Hepatocyte (in vitro differentiated cells): Measurements from ENCODE around the gene BAHCC1. TPM values are rescaled to one million over a fixed set of nuclear protein-coding genes. Genes with fewer than 3 reads are reported as not detected.

Experiments
- DNase-seq: peaks from one replicate; pipeline ENCODE4 v3.0.0-alpha.2; 2016; ENCODE audit warnings: low spot score
- H2AFZ ChIP-seq: fragments of 200-600 bp; sonication (generic); 2 replicates; pipeline ENCODE4 v1.6.0; 2016; ENCODE audit warnings: antibody characterized with exemption, mild to moderate bottlenecking
- H3K27ac ChIP-seq: fragments of 200-600 bp; sonication (generic); 2 replicates; pipeline ENCODE4 v1.5.1; 2016; ENCODE audit warnings: mild to moderate bottlenecking
- H3K27me3 ChIP-seq: fragments of 200-600 bp; sonication (generic); 2 replicates; pipeline ENCODE4 v1.6.1; 2016
- H3K36me3 ChIP-seq: fragments of 200-600 bp; sonication (generic); replicated peaks from 2 replicates; pipeline ENCODE4 v1.5.1; 2016; ENCODE audit warnings: low read depth; ENCODE audit not compliant: insufficient read depth
- H3K4me1 ChIP-seq: fragments of 200-600 bp; sonication (generic); 2 replicates; pipeline ENCODE4 v1.5.1; 2016; ENCODE audit warnings: mild to moderate bottlenecking, moderate library complexity; ENCODE audit not compliant: insufficient read depth
- H3K4me2 ChIP-seq: fragments of 200-600 bp; sonication (generic); 2 replicates; pipeline ENCODE4 v1.6.0; 2016
- H3K4me3 ChIP-seq: fragments of 200-600 bp; sonication (generic); 2 replicates; pipeline ENCODE4 v1.5.1; 2016; ENCODE audit warnings: mild to moderate bottlenecking
- H3K79me2 ChIP-seq: fragments of 200-600 bp; sonication (generic); 2 replicates; pipeline ENCODE4 v1.6.0; 2017; ENCODE audit warnings: mild to moderate bottlenecking
- H3K9me2 ChIP-seq: fragments of 200-600 bp; sonication (generic); replicated peaks from 2 replicates; pipeline ENCODE4 v1.6.0; 2017; ENCODE audit warnings: mild to moderate bottlenecking; ENCODE audit not compliant: insufficient read depth
- H3K9me3 ChIP-seq: fragments of 200-600 bp; sonication (generic); 2 replicates; pipeline ENCODE4 v1.5.1; 2016; ENCODE audit warnings: low read depth, mild to moderate bottlenecking
- H4K20me1 ChIP-seq: fragments of 200-600 bp; sonication (generic); 2 replicates; pipeline ENCODE4 v1.6.0; 2016; ENCODE audit warnings: mild to moderate bottlenecking; ENCODE audit not compliant: insufficient read depth, poor library complexity, severe bottlenecking
- EZH2 ChIP-seq: fragments of 200-600 bp; sonication (generic); IDR thresholded peaks from 2 replicates; pipeline ENCODE4 v1.6.1; 2016; ENCODE audit warnings: antibody characterized with exemption, mild to moderate bottlenecking, borderline replicate concordance
- EZH2phosphoT487 ChIP-seq: fragments of 200-600 bp; sonication (generic); IDR thresholded peaks from one replicate; pipeline ENCODE4 v1.6.1; 2018; ENCODE audit warnings: antibody characterized with exemption, mild to moderate bottlenecking, low read depth, moderate library complexity; ENCODE audit not compliant: unreplicated experiment, severe bottlenecking
- WGBS: methylation state at CpG from one replicate; pipeline ENCODE4 v1.1.6; 2016; ENCODE audit warnings: low lambda C conversion rate; ENCODE audit errors: missing lambda C conversion rate; 5-methylcytosine and 5-hydroxymethylcytosine counted together
- polyA plus RNA-seq: library from polyadenylated mRNA; unstranded; fragments of >200 nt; fragmentation: Nextera tagmentation; extraction: Ambion mirVana; gene quantifications from 2 replicates; pipeline ENCODE4 v1.2.1, GENCODE V29; 2016
- total RNA-seq: library from RNA; depleted of rRNA; stranded (reverse); fragments of >200 nt; gene quantifications from 2 replicates; pipeline ENCODE4 v1.2.3, GENCODE V29; 2014
- TF ChIP-seq, protein P1 (sequence below): fragments of 200-600 bp; sonication (generic); IDR thresholded peaks from 2 replicates; pipeline ENCODE4 v1.5.1; 2016; ENCODE audit warnings: antibody characterized with exemption, mild to moderate bottlenecking; ENCODE audit not compliant: poor library complexity

The BAHCC1 gene
- total and polyA plus RNA-seq, 2 experiments from 2014 or later = 6.4 to 6.6 TPM

DNA sequence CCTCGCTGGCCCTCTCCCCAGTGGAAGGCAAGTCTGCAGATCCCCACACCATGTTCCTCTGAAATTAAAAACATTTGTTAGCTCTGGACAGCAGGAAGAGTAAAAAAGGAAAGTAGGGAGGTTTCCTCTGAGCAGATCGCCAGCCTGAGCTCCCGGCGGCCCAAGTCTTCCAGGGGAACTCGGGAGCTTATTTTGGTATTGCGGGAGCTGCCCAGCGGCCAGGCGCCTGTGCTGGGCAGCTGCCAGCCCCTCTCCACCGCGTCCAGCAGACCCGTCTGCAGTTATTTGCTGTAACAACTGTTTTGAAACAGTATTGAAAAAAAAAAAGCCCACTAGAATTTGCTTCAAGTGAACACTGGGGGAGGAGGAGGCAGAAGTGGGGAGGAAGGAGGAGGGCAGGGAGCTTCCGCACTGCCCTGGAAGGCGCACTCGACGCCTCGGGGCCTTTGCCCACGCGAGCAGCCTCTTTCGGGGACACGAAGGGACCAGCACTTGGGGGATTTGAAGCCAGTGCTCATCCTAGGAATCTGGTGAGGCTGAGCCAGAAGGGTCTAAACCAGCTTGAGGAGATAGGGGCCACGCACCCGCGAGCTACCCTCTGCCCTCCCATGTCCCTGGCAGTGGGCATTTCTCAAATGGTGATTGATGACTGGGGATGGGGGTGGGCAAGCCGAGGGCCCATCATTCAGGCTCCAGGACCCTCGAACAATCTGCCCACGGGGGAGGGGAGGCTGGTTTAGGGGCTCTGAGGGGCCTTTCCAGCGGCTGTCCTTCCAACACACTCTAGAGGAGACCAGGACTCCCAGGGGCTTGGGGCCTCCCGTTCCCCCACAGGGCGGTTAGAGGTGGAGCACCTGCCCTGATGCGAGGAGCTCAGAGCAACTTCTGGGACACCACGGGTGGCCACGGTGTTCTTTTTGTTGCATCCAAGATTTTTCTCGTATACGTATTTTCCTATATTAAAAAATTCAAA is 3.0 kb upstream of the BAHCC1 start:
- H3K4me1 ChIP-seq = peaks cover 59% of the 10 kb centered on the region
- no peaks in the 10 kb centered on the region for H3K36me3 ChIP-seq
- peaks cover 82% of the 10 kb centered on the region for H3K79me2 ChIP-seq

GRCh38 chr17:81392909-81393654 is 2.2 kb upstream of the BAHCC1 start:
- Histone ChIP-seq H2AFZ (no peak overlapping the region), H3K4me2 (peak overlapping the region; percentile 97), H3K4me3 (peak overlapping the region; percentile 63), H3K9me3 (no peaks in the 10 kb centered on the region), H3K79me2 (peaks cover 83% of the 10 kb centered on the region), H4K20me1 (peaks cover 6% of the 10 kb centered on the region), H3K27me3 (no peaks in the 10 kb centered on the region), H3K4me1 (peaks cover 58% of the 10 kb centered on the region), H3K9me2 (no peaks in the 10 kb centered on the region), H3K27ac (peak overlapping the region; percentile 91), H3K36me3 (no peaks in the 10 kb centered on the region)
- no peak for TF ChIP-seq EZH2
- TF ChIP-seq, protein P1, sequence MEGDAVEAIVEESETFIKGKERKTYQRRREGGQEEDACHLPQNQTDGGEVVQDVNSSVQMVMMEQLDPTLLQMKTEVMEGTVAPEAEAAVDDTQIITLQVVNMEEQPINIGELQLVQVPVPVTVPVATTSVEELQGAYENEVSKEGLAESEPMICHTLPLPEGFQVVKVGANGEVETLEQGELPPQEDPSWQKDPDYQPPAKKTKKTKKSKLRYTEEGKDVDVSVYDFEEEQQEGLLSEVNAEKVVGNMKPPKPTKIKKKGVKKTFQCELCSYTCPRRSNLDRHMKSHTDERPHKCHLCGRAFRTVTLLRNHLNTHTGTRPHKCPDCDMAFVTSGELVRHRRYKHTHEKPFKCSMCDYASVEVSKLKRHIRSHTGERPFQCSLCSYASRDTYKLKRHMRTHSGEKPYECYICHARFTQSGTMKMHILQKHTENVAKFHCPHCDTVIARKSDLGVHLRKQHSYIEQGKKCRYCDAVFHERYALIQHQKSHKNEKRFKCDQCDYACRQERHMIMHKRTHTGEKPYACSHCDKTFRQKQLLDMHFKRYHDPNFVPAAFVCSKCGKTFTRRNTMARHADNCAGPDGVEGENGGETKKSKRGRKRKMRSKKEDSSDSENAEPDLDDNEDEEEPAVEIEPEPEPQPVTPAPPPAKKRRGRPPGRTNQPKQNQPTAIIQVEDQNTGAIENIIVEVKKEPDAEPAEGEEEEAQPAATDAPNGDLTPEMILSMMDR = no peak
- peak; percentile 16 for TF ChIP-seq EZH2phosphoT487
- no peak for DNase-seq
- WGBS = 1% methylated on average over 70 of the region's 93 CpGs

More for the DNA sequence above, 3.0 kb upstream of the BAHCC1 start:
- peak overlapping the region; percentile 97 for H3K4me2 ChIP-seq
- H4K20me1 ChIP-seq = peaks cover 6% of the 10 kb centered on the region
- TF ChIP-seq EZH2 (no peak), EZH2phosphoT487 (no peak)
- TF ChIP-seq, protein P1 = no peak
- no peak overlapping the region for H2AFZ ChIP-seq
- peak overlapping the region; percentile 63 for H3K4me3 ChIP-seq
- H3K27me3 ChIP-seq = no peaks in the 10 kb centered on the region
- H3K27ac ChIP-seq = peak overlapping the region; percentile 91
- H3K9me2 ChIP-seq = no peaks in the 10 kb centered on the region
- WGBS = 23% methylated on average over 34 of the region's 34 CpGs
- no peaks in the 10 kb centered on the region for H3K9me3 ChIP-seq
- DNase-seq = peak; percentile 68

DNA sequence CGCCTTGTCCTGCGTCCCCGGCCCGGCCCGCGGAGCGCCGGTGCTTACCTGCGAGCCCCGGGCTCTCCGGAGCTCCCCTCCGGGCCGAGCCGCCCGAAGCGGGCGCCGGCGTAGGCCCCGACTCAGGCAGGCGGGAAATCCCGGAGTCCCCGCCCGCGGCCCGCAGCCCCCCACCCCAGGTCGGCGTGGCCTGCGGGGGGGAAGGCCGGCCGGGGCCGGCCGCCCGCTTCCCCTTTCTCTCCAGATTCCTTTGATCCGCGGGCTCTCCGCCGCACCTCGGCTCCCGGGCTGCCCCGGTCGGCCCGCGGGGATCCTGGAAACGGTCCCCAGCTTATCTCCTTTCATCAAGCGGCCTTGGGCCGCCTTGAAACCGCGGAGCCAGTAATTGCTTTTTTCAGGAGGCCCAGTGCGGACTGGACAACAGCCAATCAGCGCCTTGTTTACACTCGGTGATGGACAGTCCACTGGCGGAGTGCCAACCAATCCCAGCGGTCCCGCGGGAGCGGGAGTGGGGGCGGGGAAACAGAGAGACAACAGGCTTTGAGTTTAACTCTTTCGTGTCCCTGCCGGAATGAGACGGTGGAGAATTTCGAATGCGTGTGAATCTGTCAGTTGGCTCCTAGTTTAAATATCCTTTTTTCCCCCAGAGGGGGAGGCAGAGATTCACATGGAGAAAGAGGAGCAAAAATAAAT is 1.4 kb upstream of the BAHCC1 start:
- H3K79me2 ChIP-seq = peaks cover 83% of the 10 kb centered on the region

More for the DNA sequence above, 1.4 kb upstream of the BAHCC1 start:
- peak; percentile 100 for DNase-seq
- Histone ChIP-seq H3K9me3 (no peaks in the 10 kb centered on the region), H3K4me1 (peaks cover 51% of the 10 kb centered on the region), H3K27ac (peak overlapping the region; percentile 91), H3K4me3 (peak overlapping the region; percentile 63), H3K9me2 (no peaks in the 10 kb centered on the region), H4K20me1 (peaks cover 6% of the 10 kb centered on the region), H3K27me3 (no peaks in the 10 kb centered on the region), H3K4me2 (peak overlapping the region; percentile 97), H2AFZ (no peak overlapping the region), H3K36me3 (no peaks in the 10 kb centered on the region)
- under 1% methylated on average over 35 of the region's 63 CpGs for WGBS
- no peak for TF ChIP-seq EZH2
- TF ChIP-seq, protein P1 = peak; percentile 13
